KOPT-K1 (cell line): ENCODE results near the gene ANAPC10.

ENCODE experiments used
- H3K27ac ChIP-seq: fragments of 200-600 bp; sonication (generic); 2 replicates; pipeline ENCODE4 v1.5.1; 2016; ENCODE audit warnings: antibody characterized with exemption, mild to moderate bottlenecking, low read depth, low read length; ENCODE audit not compliant: poor library complexity, severe bottlenecking
- H3K36me3 ChIP-seq: fragments of 200-600 bp; sonication (generic); 2 replicates; pipeline ENCODE4 v1.5.1; 2017; ENCODE audit warnings: antibody characterized with exemption, mild to moderate bottlenecking, low read length, moderate library complexity; ENCODE audit not compliant: insufficient read depth
- H3K9me3 ChIP-seq: fragments of 200-600 bp; sonication (generic); 2 replicates; pipeline ENCODE4 v1.5.1; 2017; ENCODE audit warnings: antibody characterized with exemption, low read length, mild to moderate bottlenecking; ENCODE audit not compliant: insufficient read depth, poor library complexity, severe bottlenecking

ANAPC10 gene

DNA sequence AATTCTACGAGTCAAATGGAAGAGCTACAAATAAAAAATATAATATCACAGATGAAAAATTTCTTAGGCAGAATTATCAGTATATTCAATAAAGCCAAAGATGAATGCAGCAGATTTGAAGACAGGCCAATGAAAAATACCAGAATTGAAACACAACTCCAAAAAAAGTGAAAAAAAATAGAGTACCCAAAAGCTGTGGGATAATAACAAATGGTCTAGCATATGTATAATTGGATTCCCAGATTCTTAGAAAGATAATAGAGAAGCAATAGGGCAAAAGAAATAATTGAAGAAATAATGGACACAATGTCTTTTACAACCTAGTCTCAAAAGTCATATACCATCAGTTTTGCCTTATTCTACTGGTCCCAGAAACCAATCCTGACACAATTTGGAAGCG lies 4.4 kb downstream of the ANAPC10 start:
- peaks cover 12% of the 10 kb centered on the region for H3K9me3 ChIP-seq
- H3K27ac ChIP-seq = no peak overlapping the region
- H3K36me3 ChIP-seq = peaks cover 75% of the 10 kb centered on the region

GRCh38 chr4:145090380-145090779 lies 7.6 kb downstream of the ANAPC10 start:
- Histone ChIP-seq H3K27ac (no peak overlapping the region), H3K36me3 (peaks cover 97% of the 10 kb centered on the region), H3K9me3 (peaks cover 12% of the 10 kb centered on the region)

DNA sequence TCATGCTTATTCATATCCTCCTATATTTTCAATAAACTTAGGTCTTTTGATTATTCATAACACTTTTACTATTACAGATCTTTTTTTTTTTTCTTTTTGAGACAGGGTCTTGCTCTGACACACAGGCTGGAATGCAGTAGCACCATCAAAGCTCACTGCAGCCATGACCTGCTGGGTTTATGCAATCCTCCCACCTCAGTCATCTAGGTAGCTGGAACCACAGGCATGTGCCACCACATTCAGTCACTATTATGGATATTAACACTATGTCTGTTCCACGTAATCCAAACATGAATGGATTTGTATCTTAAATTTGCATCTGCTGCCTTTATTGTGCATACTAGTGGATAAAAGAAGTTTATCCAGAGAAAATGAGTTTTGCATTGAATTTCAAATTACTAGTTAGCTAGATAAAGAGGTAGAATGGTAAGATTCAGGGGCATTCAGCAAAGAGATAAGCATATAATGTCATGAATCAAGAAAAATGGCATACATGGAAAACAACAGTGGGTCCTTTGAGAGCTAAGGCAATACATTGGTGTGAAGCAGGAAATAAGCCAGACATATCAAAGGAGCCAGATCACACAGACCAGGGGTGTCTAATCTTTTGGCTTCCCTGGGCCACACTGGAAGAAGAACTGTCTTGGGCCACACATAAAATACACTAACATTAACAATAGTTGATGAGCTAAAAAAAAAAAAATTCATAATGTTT lies 13.9 kb downstream of the ANAPC10 start:
- H3K27ac ChIP-seq = no peak overlapping the region
- peaks cover 73% of the 10 kb centered on the region for H3K36me3 ChIP-seq
- H3K9me3 ChIP-seq = peaks cover under 1% of the 10 kb centered on the region

- Histone ChIP-seq H3K9me3 (peaks cover 21% of the 10 kb centered on the region), H3K36me3 (peaks cover 70% of the 10 kb centered on the region), H3K27ac (no peak overlapping the region)
Measured at GRCh38 chr4:145081756-145082155, 16.2 kb downstream of the ANAPC10 start.

DNA sequence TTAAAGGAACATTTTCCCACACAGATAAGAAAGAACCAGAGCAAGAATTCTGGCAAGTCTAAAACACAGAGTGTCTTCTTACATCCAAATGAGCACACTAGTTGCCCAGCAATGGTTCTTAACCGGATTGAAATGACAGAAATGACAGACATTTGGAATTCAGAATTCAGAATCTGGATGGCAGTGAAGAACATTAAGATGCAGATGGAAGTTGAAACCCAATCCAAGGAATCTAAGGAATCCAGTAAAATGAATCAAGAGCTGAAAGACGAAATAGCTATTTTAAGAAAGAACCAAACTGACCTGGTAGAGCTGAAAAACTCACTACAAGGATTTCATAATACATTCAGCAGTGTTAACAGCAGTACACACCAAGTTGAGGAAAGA lies 21.5 kb downstream of the ANAPC10 start:
- H3K27ac ChIP-seq = peak overlapping the region; percentile 69
- H3K36me3 ChIP-seq = peaks cover 55% of the 10 kb centered on the region
- peaks cover 21% of the 10 kb centered on the region for H3K9me3 ChIP-seq

DNA sequence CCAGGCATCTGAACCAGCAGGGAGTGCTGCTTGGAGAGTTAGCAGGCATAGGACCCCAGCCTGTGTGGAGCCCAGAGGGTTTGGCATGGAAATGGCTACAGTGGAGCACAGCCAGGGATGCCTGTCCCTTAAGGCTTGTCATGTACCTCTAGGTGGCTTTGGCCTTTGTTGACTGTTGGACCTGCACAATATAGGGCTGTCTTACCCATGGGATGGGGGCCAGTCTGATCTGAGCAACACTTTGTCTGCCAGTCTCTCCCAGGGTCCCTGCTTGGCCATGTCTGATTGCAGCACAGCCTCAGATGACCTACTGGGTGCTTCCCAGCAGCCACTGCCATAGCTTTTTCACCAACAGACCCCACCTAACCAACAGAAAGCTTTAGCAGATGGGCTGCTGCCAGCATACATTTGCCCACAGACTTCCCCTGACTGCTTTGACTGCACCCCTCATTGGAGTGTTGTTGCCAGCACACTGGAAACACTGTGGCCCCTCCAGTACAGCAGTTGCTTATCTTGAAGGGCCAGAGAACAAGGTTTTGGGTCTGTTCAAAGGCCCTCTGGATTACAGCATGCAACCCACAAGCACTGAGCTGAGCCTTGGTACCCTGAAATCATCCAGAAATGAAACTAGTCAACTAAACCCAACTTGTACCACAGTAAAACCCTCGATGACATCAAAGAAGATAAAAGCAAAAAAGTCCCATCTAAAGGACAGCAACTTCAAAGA lies 22.1 kb downstream of the ANAPC10 start:
- H3K36me3 ChIP-seq = peaks cover 51% of the 10 kb centered on the region
- H3K9me3 ChIP-seq = peaks cover 21% of the 10 kb centered on the region
- peak overlapping the region; percentile 69 for H3K27ac ChIP-seq

- Histone ChIP-seq H3K27ac (no peak overlapping the region), H3K9me3 (no peaks in the 10 kb centered on the region), H3K36me3 (peaks cover 42% of the 10 kb centered on the region)
Measured at GRCh38 chr4:145071560-145071959, 26.4 kb downstream of the ANAPC10 start.

GRCh38 chr4:145069361-145069760 lies 28.6 kb downstream of the ANAPC10 start:
- peaks cover 34% of the 10 kb centered on the region for H3K36me3 ChIP-seq
- H3K27ac ChIP-seq = no peak overlapping the region
- no peaks in the 10 kb centered on the region for H3K9me3 ChIP-seq

GRCh38 chr4:145066063-145066501 lies 31.9 kb downstream of the ANAPC10 start:
- Histone ChIP-seq H3K36me3 (peaks cover 44% of the 10 kb centered on the region), H3K9me3 (no peaks in the 10 kb centered on the region), H3K27ac (no peak overlapping the region)

DNA sequence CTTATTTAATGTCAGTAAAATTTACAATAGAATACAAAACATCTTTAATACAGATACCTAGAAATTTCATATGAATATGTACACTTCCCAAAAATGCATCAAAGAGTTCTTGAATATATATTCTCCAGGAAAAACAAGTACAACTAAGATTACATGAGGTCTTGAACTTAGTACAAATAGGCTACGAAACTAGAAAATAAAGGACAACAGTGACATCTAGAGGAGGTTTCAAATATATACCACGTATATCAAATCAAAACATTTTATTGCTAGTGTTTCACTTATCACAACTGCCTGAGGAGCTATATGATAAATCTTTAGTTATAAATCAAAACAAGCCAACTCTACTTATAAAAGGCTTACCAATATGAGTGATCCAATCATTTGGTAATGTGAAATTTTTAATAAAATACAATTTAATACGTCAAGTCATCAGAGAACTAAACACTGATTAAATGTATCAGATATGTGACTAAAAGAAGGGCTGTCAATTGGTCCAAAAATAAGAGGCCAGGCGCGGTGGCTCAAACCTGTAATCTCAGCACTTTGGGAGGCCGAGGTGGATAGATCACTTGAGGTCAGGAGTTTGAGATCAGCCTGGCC lies 36.6 kb downstream of the ANAPC10 start:
- no peaks in the 10 kb centered on the region for H3K9me3 ChIP-seq
- H3K27ac ChIP-seq = no peak overlapping the region
- H3K36me3 ChIP-seq = peaks cover 15% of the 10 kb centered on the region

GRCh38 chr4:145058256-145058655 lies 39.7 kb downstream of the ANAPC10 start:
- Histone ChIP-seq H3K27ac (no peak overlapping the region), H3K9me3 (no peaks in the 10 kb centered on the region), H3K36me3 (peaks cover 14% of the 10 kb centered on the region)

DNA sequence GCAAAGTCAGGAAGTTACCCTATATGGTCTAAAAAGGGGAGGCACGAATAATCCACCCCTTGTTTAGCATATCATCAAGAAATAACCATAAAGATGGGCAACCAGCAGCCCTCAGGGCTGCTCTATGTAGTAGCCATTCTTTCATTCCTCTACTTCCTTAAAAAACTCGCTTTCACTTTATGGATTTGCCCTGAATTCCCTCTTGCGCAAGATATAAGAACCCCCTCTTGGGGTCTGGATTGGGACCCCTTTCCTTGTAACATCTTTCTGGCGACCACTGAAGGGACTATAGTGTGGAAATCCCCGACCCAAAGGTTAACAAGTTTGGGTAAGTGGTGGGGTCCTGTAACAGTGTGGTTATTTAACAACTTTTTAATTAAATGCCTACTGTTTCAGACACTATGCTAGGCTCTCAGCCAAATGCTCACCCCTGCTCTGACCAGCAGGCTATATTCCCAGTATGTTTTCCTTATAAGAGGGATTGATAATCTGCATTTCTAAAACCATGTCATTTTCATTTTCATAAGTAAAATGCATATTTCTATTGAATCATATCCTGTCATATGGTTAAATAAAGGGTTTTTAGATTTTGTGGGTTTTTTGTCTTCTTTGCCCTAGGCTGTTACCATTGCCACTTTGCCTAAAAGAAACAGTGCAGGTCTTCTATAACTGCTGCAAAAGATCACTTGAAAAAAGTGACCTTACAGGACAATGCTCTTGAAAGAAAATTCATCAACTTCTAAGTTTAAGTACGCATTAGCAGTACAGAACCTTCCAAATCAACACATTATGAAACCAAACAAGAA lies 41.5 kb downstream of the ANAPC10 start:
- Histone ChIP-seq H3K27ac (no peak overlapping the region), H3K9me3 (no peaks in the 10 kb centered on the region), H3K36me3 (peaks cover 5% of the 10 kb centered on the region)

- Histone ChIP-seq H3K36me3 (peaks cover 10% of the 10 kb centered on the region), H3K9me3 (no peaks in the 10 kb centered on the region), H3K27ac (no peak overlapping the region)
Measured at GRCh38 chr4:145055533-145056257, 42.3 kb downstream of the ANAPC10 start.

GRCh38 chr4:145049241-145049640 lies 48.8 kb downstream of the ANAPC10 start:
- Histone ChIP-seq H3K27ac (no peak overlapping the region), H3K9me3 (no peaks in the 10 kb centered on the region), H3K36me3 (peaks cover 22% of the 10 kb centered on the region)
